Naive thymus-derived CD8-positive, alpha-beta T cell (primary cell): ENCODE measurements around the gene GRIK4. TPM values are rescaled to one million over a fixed set of nuclear protein-coding genes. Genes with fewer than 3 reads are reported as not detected.
"Not testable (repeated sequence)": the region's sequence is repeated elsewhere in the genome, so short reads cannot be mapped to it uniquely, and the experiment has no call there.

Experiments
- ATAC-seq, 2 donors: fragments of 150-1000 bp; cut with Tn5 transposase in 1 of 2; sonication (Bioruptor Pico), chemical (Tn5 transposase) in 1 of 2; 1 replicate in 1 of 2; 2 replicates in 1 of 2; pipeline ENCODE4 v1.10.0; 2021; ENCODE audit warnings: mild to moderate bottlenecking in 2 of 2, moderate library complexity in 2 of 2
- POLR2A ChIA-PET: fragments of 350-600 bp; sonication (Branson Sonifier 250); formaldehyde crosslinking; loops from one replicate; lab custom pipeline; 2021; ENCODE audit warnings: antibody characterized with exemption; lab: Charles Lee
- DNase-seq, 10 donors: peaks; one replicate each; pipeline versions ENCODE4 v3.0.0 to v3.0.0-alpha.2; 2020 to 2022
- H3K27ac Mint-ChIP-seq, 10 donors: one replicate each; pipeline ENCODE4 v1.8.0; 2020 to 2022; ENCODE audit warnings: mild to moderate bottlenecking in 10 of 10, mixed read lengths in 10 of 10, moderate library complexity in 4 of 10, inconsistent platforms in 1 of 10
- H3K27me3 Mint-ChIP-seq, 5 donors: one replicate each; pipeline ENCODE4 v1.8.0; 2021 to 2022; ENCODE audit warnings: mixed read lengths in 5 of 5
- H3K36me3 Mint-ChIP-seq, 3 donors: one replicate each; pipeline ENCODE4 v1.8.0; 2020 to 2022; ENCODE audit warnings: mixed read lengths in 3 of 3, mild to moderate bottlenecking in 2 of 3, inconsistent platforms in 1 of 3
- H3K4me1 Mint-ChIP-seq, 4 donors: one replicate each; pipeline ENCODE4 v1.8.0; 2021 to 2022; ENCODE audit warnings: mixed read lengths in 4 of 4
- H3K4me3 Mint-ChIP-seq, 10 donors: one replicate each; pipeline ENCODE4 v1.8.0; 2020 to 2022; ENCODE audit warnings: mild to moderate bottlenecking in 10 of 10, mixed read lengths in 10 of 10, moderate library complexity in 6 of 10, inconsistent platforms in 1 of 10
- H3K9me3 Mint-ChIP-seq, 9 donors: one replicate each; pipeline ENCODE4 v1.8.0; 2020 to 2022; ENCODE audit warnings: mixed read lengths in 9 of 9, mild to moderate bottlenecking in 3 of 9, inconsistent platforms in 1 of 9, moderate library complexity in 1 of 9
- polyA plus RNA-seq, 3 donors: library from polyadenylated mRNA; unstranded; fragments of 300-500 nt; fragmentation: Illumina TruSeq; gene quantifications; one replicate each; pipeline ENCODE4 v1.2.3, GENCODE V29; 2021
- total RNA-seq, 8 experiments: library from RNA in 2 of 8; stranded (reverse) in 2 of 8; gene quantifications; one replicate each; pipeline ENCODE4 v1.2.3 and lab custom pipeline; 2021 to 2026

Gene GRIK4
- total and polyA plus RNA-seq, 5 experiments from 2014 or later, result not detected

GRCh38 chr11:120612513-120613263, 101.1 kb downstream of the GRIK4 start:
- H3K4me3 Mint-ChIP-seq, result peak overlapping the region in 1 of 10 donors; percentile 61
- H3K27ac Mint-ChIP-seq, result peak overlapping the region in 1 of 10 donors; percentile 56
- H3K9me3 Mint-ChIP-seq, result peaks cover 0 to 12% (median 3%) of the 10 kb centered on the region in 9 donors
- peaks cover 0 to 6% (median 2%) of the 10 kb centered on the region in 4 donors for H3K4me1 Mint-ChIP-seq
- POLR2A ChIA-PET, result no interaction called here
- ATAC-seq, result no peak
- no peak for DNase-seq
- peaks cover 3 to 24% (median 17%) of the 10 kb centered on the region in 5 donors for H3K27me3 Mint-ChIP-seq
- peaks cover 0 to 2% (median 0%) of the 10 kb centered on the region in 3 donors for H3K36me3 Mint-ChIP-seq

DNA sequence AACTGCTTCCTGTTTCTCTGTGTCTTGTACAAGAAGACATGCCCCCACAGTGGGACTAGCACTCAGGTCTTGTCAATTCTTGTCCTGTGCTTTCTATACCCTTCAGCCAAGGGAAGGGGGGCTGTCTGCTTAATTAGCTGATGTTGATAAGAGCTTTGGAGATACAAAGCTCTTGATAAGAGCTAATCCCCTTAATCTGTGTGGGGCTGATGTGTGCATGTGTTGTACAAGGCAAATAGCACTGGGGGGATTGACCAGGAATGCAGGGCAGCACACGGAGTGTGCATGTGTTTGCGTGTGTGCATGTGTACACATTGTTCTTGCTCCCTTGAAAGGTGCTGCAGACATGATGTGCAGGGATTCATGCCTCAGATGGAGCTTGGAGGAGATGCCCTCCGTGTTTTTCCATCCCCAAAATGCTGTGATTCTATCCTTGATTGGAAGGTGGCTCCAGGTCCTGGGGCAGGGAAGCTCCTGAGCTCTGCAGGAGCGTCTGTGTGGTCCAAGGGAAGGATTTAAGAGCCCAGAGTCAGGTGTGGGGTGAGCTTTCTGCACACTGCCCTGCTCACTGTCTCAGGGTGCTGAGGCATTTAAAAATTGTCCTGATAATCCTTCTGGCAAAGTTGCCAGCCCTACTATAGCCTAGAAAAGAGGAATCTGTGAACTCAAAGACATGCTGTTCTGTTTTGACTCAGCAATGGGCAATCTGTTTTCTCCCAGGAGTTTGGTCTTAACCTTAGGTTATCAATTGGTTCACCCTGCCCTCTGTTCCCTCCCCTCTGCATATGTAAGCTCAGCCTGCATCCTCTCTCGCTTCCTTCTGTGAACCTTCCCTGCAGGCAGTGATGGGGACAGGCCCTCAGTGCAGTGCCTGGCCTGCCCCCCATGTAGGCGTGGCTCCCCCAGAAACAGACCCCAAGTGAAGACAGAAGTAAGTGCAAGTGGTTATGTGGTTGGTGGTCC, 102.0 kb downstream of the GRIK4 start:
- POLR2A ChIA-PET, result no interaction called here
- Mint-ChIP-seq H3K27ac (no peak overlapping the region), H3K4me1 (peaks cover 0 to 6% (median 2%) of the 10 kb centered on the region in 4 donors), H3K4me3 (peak overlapping the region in 1 of 10 donors; percentile 61), H3K36me3 (peaks cover 0 to 11% (median 0%) of the 10 kb centered on the region in 3 donors), H3K9me3 (peaks cover 5 to 21% (median 12%) of the 10 kb centered on the region in 9 donors), H3K27me3 (peaks cover 3 to 21% (median 17%) of the 10 kb centered on the region in 5 donors)
- ATAC-seq, result no peak
- no peak for DNase-seq

- peaks cover 0 to 16% (median 0%) of the 10 kb centered on the region in 3 donors for H3K36me3 Mint-ChIP-seq
- peaks cover 6 to 32% (median 20%) of the 10 kb centered on the region in 9 donors for H3K9me3 Mint-ChIP-seq
- ATAC-seq, result no peak
- no peak overlapping the region for H3K4me3 Mint-ChIP-seq
- H3K27me3 Mint-ChIP-seq, result peaks cover 1 to 21% (median 17%) of the 10 kb centered on the region in 5 donors
- DNase-seq, result no peak
- no peak overlapping the region for H3K27ac Mint-ChIP-seq
- peaks cover 0 to 6% (median under 1%) of the 10 kb centered on the region in 4 donors for H3K4me1 Mint-ChIP-seq
- POLR2A ChIA-PET, result no interaction called here
Measured at GRCh38 chr11:120615391-120615790, 103.8 kb downstream of the GRIK4 start.

GRCh38 chr11:120618399-120618798, 106.9 kb downstream of the GRIK4 start:
- ATAC-seq, result no peak
- Mint-ChIP-seq H3K27me3 (peaks cover 0 to 13% (median 0%) of the 10 kb centered on the region in 5 donors), H3K27ac (no peak overlapping the region), H3K36me3 (peaks cover 0 to 16% (median 0%) of the 10 kb centered on the region in 3 donors), H3K9me3 (peaks cover 6 to 32% (median 20%) of the 10 kb centered on the region in 9 donors), H3K4me3 (no peak overlapping the region), H3K4me1 (peaks cover 0 to 4% (median under 1%) of the 10 kb centered on the region in 4 donors)
- DNase-seq, result no peak
- POLR2A ChIA-PET, result no interaction called here

DNA sequence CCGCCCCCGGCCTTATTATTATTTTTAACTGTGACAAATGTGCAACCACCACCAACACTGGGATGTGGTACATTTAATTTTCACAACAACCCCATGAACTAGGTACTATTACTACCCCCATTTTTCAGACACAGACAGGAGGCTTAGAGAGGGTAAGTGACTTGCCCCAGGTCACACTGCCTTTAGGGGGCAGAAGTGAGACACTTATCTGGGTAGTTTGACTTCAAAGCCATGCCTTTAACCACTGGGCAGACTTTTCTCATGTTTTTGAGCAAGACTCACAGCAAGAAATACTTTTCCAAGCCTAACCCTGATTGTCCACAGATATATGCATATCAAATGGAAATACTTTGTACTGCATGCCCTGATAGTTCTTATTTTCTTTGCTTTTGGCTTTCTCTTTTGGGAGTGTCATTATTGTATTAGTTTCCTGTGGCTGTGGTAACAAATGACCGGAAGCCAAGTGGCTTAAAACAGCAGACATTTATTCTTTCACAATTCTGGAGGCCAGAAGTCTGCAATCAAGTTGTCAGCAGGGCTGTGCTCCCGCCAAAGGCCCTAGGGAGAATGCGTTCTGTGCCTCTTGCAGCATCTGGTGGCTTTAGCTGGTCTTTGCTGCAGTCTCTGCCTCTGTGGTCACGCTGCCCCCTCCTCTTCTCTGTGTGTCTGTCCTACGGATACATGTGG, 110.8 kb downstream of the GRIK4 start:
- DNase-seq (no peak), ATAC-seq (no peak)
- peaks cover 0 to 16% (median 0%) of the 10 kb centered on the region in 3 donors for H3K36me3 Mint-ChIP-seq
- H3K4me1 Mint-ChIP-seq, result peaks cover 0 to 4% (median under 1%) of the 10 kb centered on the region in 4 donors
- peaks cover 2 to 24% (median 4%) of the 10 kb centered on the region in 5 donors for H3K27me3 Mint-ChIP-seq
- peaks cover 6 to 25% (median 20%) of the 10 kb centered on the region in 9 donors for H3K9me3 Mint-ChIP-seq
- H3K4me3 Mint-ChIP-seq, result no peak overlapping the region
- POLR2A ChIA-PET, result no interaction called here
- no peak overlapping the region for H3K27ac Mint-ChIP-seq

GRCh38 chr11:120624992-120625391, 113.4 kb downstream of the GRIK4 start:
- H3K4me1 Mint-ChIP-seq, H3K4me3 Mint-ChIP-seq, POLR2A ChIA-PET, DNase-seq, H3K9me3 Mint-ChIP-seq, ATAC-seq, H3K36me3 Mint-ChIP-seq: not testable (repeated sequence)
- peaks cover 4 to 24% (median 5%) of the 10 kb centered on the region in 5 donors for H3K27me3 Mint-ChIP-seq
- peak overlapping the region in 1 of 10 donors; percentile 6 for H3K27ac Mint-ChIP-seq

DNA sequence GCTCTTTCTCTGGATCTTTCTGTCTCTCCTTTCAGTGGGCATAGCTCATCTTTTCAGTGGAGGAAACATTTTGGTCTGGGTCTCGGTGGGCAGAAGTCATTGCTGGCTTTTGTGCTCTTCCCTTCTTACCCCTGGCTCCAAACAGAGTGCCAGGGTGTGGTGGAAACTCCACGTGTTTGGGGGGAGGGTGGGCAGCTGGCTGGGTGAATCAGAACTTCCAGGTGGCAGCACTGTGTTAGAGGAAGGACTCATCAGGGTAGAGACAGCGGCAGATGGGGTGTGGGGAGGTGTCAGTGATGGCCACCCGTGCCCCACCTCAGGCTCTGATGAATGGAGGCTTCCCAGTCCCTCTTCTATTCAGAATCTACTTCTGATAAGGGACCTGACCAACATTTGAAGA, 114.0 kb downstream of the GRIK4 start:
- peaks cover 0 to 3% (median 0%) of the 10 kb centered on the region in 9 donors for H3K9me3 Mint-ChIP-seq
- peaks cover 0 to 4% (median under 1%) of the 10 kb centered on the region in 4 donors for H3K4me1 Mint-ChIP-seq
- no peak overlapping the region for H3K4me3 Mint-ChIP-seq
- no peaks in the 10 kb centered on the region for H3K36me3 Mint-ChIP-seq
- peaks cover 4 to 24% (median 5%) of the 10 kb centered on the region in 5 donors for H3K27me3 Mint-ChIP-seq
- no peak for ATAC-seq
- DNase-seq, result no peak
- POLR2A ChIA-PET, result no interaction called here
- H3K27ac Mint-ChIP-seq, result no peak overlapping the region

DNA sequence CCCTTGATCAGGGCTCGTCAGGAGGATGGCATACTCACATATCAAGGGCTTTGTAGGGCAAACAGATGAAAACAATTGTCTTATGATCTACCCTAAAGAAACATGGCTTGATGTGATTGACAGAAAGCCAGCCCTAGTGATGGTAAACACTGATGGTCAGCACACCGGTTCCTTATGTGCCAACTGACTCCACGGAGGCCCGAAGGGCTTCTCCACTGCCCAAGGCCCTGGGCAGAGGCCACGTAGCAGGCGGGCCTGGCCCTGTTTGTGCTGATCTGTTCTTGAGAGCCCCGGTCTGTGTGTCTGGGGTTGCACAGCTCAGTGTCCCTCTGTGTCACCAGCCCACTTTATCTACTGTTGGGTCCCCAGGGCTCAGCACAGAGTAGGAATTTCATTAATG, 115.2 kb downstream of the GRIK4 start:
- no peak for DNase-seq
- no peak for ATAC-seq
- H3K27me3 Mint-ChIP-seq, result peaks cover 4 to 24% (median 5%) of the 10 kb centered on the region in 5 donors
- POLR2A ChIA-PET, result no interaction called here
- H3K4me1 Mint-ChIP-seq, result peaks cover 0 to 4% (median 0%) of the 10 kb centered on the region in 4 donors
- H3K4me3 Mint-ChIP-seq, result no peak overlapping the region
- no peaks in the 10 kb centered on the region for H3K36me3 Mint-ChIP-seq
- H3K9me3 Mint-ChIP-seq, result no peaks in the 10 kb centered on the region
- H3K27ac Mint-ChIP-seq, result no peak overlapping the region

- POLR2A ChIA-PET, result no interaction called here
- DNase-seq, result no peak
- Mint-ChIP-seq H3K36me3 (no peaks in the 10 kb centered on the region), H3K9me3 (no peaks in the 10 kb centered on the region), H3K27me3 (peaks cover 4 to 25% (median 5%) of the 10 kb centered on the region in 5 donors), H3K4me3 (no peak overlapping the region), H3K4me1 (peaks cover 0 to 3% (median 0%) of the 10 kb centered on the region in 4 donors), H3K27ac (no peak overlapping the region)
- no peak for ATAC-seq
Measured at GRCh38 chr11:120627327-120628163, 116.0 kb downstream of the GRIK4 start.

GRCh38 chr11:120629407-120630080, 118.0 kb downstream of the GRIK4 start:
- Mint-ChIP-seq H3K9me3 (no peaks in the 10 kb centered on the region), H3K4me1 (no peaks in the 10 kb centered on the region), H3K27me3 (peaks cover under 1 to 26% (median 5%) of the 10 kb centered on the region in 5 donors), H3K4me3 (no peak overlapping the region), H3K36me3 (no peaks in the 10 kb centered on the region), H3K27ac (no peak overlapping the region)
- DNase-seq (no peak), ATAC-seq (no peak)
- POLR2A ChIA-PET, result no interaction called here

DNA sequence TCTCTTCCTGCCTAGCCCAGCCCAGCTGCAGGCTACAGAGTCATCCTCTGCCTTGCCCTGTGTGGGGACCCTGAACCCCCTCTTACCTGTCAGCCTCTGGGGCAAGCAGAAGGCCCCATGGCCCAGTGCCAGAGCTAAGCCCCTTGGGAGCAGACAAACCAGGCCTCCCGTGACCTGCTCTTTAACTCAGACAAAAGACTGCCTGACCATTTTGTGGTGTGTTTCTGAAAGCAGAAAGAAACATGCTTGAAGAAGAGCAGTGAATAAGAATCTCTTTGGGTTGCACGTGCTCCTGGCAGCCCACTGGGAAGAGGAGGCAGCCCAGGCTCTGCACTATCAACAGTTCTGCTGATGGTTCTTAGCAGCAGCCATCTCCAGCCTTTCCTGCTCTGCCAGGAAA, 118.6 kb downstream of the GRIK4 start:
- no peak overlapping the region for H3K4me3 Mint-ChIP-seq
- H3K36me3 Mint-ChIP-seq, result no peaks in the 10 kb centered on the region
- H3K9me3 Mint-ChIP-seq, result no peaks in the 10 kb centered on the region
- H3K27me3 Mint-ChIP-seq, result peaks cover 0 to 22% (median 3%) of the 10 kb centered on the region in 5 donors
- ATAC-seq (no peak), DNase-seq (no peak)
- no peak overlapping the region for H3K27ac Mint-ChIP-seq
- POLR2A ChIA-PET, result no interaction called here
- H3K4me1 Mint-ChIP-seq, result no peaks in the 10 kb centered on the region
